H1 (cell line): ENCODE data around the gene MATN4. TPM values are rescaled to one million over a fixed set of nuclear protein-coding genes. Genes with fewer than 3 reads are reported as not detected.

ENCODE experiments used
- CTCF ChIA-PET: fragments of 300-600 bp; sonication (Branson Sonifier 250); formaldehyde crosslinking; loops from one replicate; lab custom pipeline; 2021; ENCODE audit not compliant: partially characterized antibody; lab: Charles Lee
- POLR2A ChIA-PET: fragments of 300-600 bp; sonication (Branson Sonifier 250); formaldehyde crosslinking; loops from one replicate; lab custom pipeline; 2021; ENCODE audit warnings: inconsistent platforms; ENCODE audit not compliant: partially characterized antibody; lab: Charles Lee
- DNase-seq, 2 experiments: peaks; one replicate each; pipeline versions ENCODE4 v3.0.0 to v3.0.0-alpha.2; 2010 to 2022; ENCODE audit warnings: low spot score in 2 of 2, low read depth in 1 of 2, mixed read lengths in 1 of 2
- FAIRE-seq: peaks from 2 replicates; lab custom pipeline; 2011; peaks lifted over from hg19 to GRCh38; lab: Jason Lieb, UNC
- H2AFZ ChIP-seq: 2 replicates; pipeline ENCODE4 v1.8.1; 2012; ENCODE audit warnings: low read length, inconsistent platforms
- H2AK5ac ChIP-seq: 2 replicates; pipeline ENCODE4 v1.6.1; 2013; ENCODE audit warnings: low read depth, low read length
- H2BK120ac ChIP-seq: replicated peaks from 2 replicates; pipeline ENCODE3; 2013; ENCODE audit warnings: low read depth, low read length, inconsistent platforms
- H2BK12ac ChIP-seq: 2 replicates; pipeline ENCODE4 v1.6.1; 2013; ENCODE audit warnings: low read depth, low read length
- H2BK15ac ChIP-seq: 2 replicates; pipeline ENCODE4 v1.6.1; 2013; ENCODE audit warnings: low read length
- H2BK20ac ChIP-seq: 2 replicates; pipeline ENCODE4 v1.6.1; 2013; ENCODE audit warnings: low read length
- H2BK5ac ChIP-seq: 2 replicates; pipeline ENCODE4 v1.6.1; 2013; ENCODE audit warnings: low read depth, low read length
- H3K14ac ChIP-seq: 2 replicates; pipeline ENCODE4 v1.6.1; 2013; ENCODE audit warnings: inconsistent platforms; ENCODE audit not compliant: insufficient read length
- H3K18ac ChIP-seq: 2 replicates; pipeline ENCODE4 v1.6.1; 2013; ENCODE audit warnings: low read length; ENCODE audit errors: extremely low read depth
- H3K23ac ChIP-seq: 2 replicates; pipeline ENCODE4 v1.6.1; 2013; ENCODE audit warnings: inconsistent platforms; ENCODE audit not compliant: insufficient read length
- H3K23me2 ChIP-seq: 2 replicates; pipeline ENCODE4 v1.6.1; 2013; ENCODE audit warnings: low read depth, low read length
- H3K27ac ChIP-seq: 2 replicates; pipeline ENCODE4 v1.6.1; 2011; ENCODE audit warnings: low read depth, low read length, inconsistent platforms
- H3K27me3 ChIP-seq, 4 experiments: replicated peaks in 1 of 4; 1 replicate in 1 of 4; 2 replicates in 3 of 4; pipeline versions ENCODE4 v1.6.1 to v1.8.1; 2011 to 2013; ENCODE audit warnings: low read length in 3 of 4, mild to moderate bottlenecking in 3 of 4, inconsistent platforms in 2 of 4, mixed read lengths in 2 of 4, moderate library complexity in 1 of 4; ENCODE audit not compliant: control insufficient read depth in 3 of 4, insufficient read depth in 3 of 4; ENCODE audit errors: extremely low read depth in 1 of 4
- H3K36me3 ChIP-seq, 4 experiments: 2 replicates each; pipeline versions ENCODE4 v1.6.1 to v1.8.1; 2011 to 2013; ENCODE audit warnings: mild to moderate bottlenecking in 4 of 4, low read length in 3 of 4, moderate library complexity in 2 of 4, control low read depth in 1 of 4, inconsistent platforms in 1 of 4; ENCODE audit not compliant: insufficient read depth in 4 of 4, control insufficient read depth in 2 of 4
- H3K4ac ChIP-seq: replicated peaks from 2 replicates; pipeline ENCODE3; 2013; ENCODE audit warnings: low read length, low read depth, mixed read lengths, inconsistent platforms; ENCODE audit not compliant: insufficient read length
- H3K4me1 ChIP-seq, 4 experiments: replicated peaks in 1 of 4; 1 replicate in 1 of 4; 2 replicates in 3 of 4; pipeline versions ENCODE4 v1.6.1 to v1.8.1; 2011 to 2013; ENCODE audit warnings: low read length in 3 of 4, inconsistent platforms in 2 of 4, mixed read lengths in 1 of 4; ENCODE audit not compliant: insufficient read depth in 4 of 4, control insufficient read depth in 3 of 4
- H3K4me2 ChIP-seq, 2 experiments: 2 replicates each; pipeline versions ENCODE4 v1.6.1 to v1.8.1; 2011 to 2013; ENCODE audit warnings: low read depth in 2 of 2, low read length in 2 of 2, control low read depth in 1 of 2, inconsistent platforms in 1 of 2, mild to moderate bottlenecking in 1 of 2; ENCODE audit not compliant: insufficient read depth in 1 of 2
- H3K4me3 ChIP-seq, 4 experiments: fragments of 200-600, 300-600 bp in 1 of 4; sonication (generic), shearing (Covaris generic), sonication (Bioruptor Twin) in 1 of 4; 2 replicates each; pipeline versions ENCODE4 v1.5.1 to v1.8.1; 2011 to 2016; ENCODE audit warnings: low read length in 4 of 4, low read depth in 3 of 4, control low read depth in 2 of 4, inconsistent platforms in 2 of 4, mild to moderate bottlenecking in 2 of 4, mixed read lengths in 1 of 4, moderate library complexity in 1 of 4; ENCODE audit not compliant: insufficient read depth in 2 of 4; ENCODE audit errors: extremely low read depth in 1 of 4
- H3K56ac ChIP-seq: replicated peaks from 2 replicates; pipeline ENCODE3; 2013; ENCODE audit warnings: low read depth, mild to moderate bottlenecking, mixed read lengths, low read length, inconsistent platforms; ENCODE audit not compliant: insufficient read length
- H3K79me1 ChIP-seq: 2 replicates; pipeline ENCODE4 v1.6.1; 2013; ENCODE audit warnings: low read depth, low read length, control low read depth
- H3K79me2 ChIP-seq, 2 experiments: 2 replicates each; pipeline versions ENCODE4 v1.6.1 to v1.8.1; 2012 to 2013; ENCODE audit warnings: low read length in 2 of 2, mild to moderate bottlenecking in 2 of 2, inconsistent platforms in 1 of 2; ENCODE audit not compliant: insufficient read depth in 2 of 2, control insufficient read depth in 1 of 2
- H3K9ac ChIP-seq, 4 experiments: replicated peaks in 1 of 4; 1 replicate in 1 of 4; 2 replicates in 3 of 4; pipeline versions ENCODE4 v1.6.1 to v1.8.1; 2011 to 2013; ENCODE audit warnings: low read depth in 3 of 4, low read length in 3 of 4, control low read depth in 2 of 4, mild to moderate bottlenecking in 2 of 4, moderate library complexity in 2 of 4, inconsistent platforms in 1 of 4; ENCODE audit errors: extremely low read depth in 1 of 4
- H3K9me3 ChIP-seq, 2 experiments: 2 replicates each; pipeline versions ENCODE4 v1.6.1 to v1.8.1; 2012 to 2013; ENCODE audit warnings: mild to moderate bottlenecking in 2 of 2, moderate library complexity in 2 of 2, control low read depth in 1 of 2, inconsistent platforms in 1 of 2, low read depth in 1 of 2, low read length in 1 of 2, mixed read lengths in 1 of 2; ENCODE audit not compliant: insufficient read depth in 2 of 2
- H4K20me1 ChIP-seq, 2 experiments: replicated peaks in 1 of 2; 2 replicates each; pipeline versions ENCODE3 to v1.8.1; 2011 to 2013; ENCODE audit warnings: inconsistent platforms in 2 of 2, low read length in 2 of 2, mild to moderate bottlenecking in 1 of 2; ENCODE audit not compliant: insufficient read depth in 2 of 2, control insufficient read depth in 1 of 2
- H4K5ac ChIP-seq: 2 replicates; pipeline ENCODE4 v1.6.1; 2013; ENCODE audit warnings: low read length, low read depth, mixed read lengths, inconsistent platforms; ENCODE audit not compliant: insufficient read length
- H4K8ac ChIP-seq: 2 replicates; pipeline ENCODE4 v1.8.0; 2013; ENCODE audit warnings: mild to moderate bottlenecking, moderate library complexity, low read length, inconsistent platforms; ENCODE audit not compliant: insufficient read depth; ENCODE audit errors: extremely low read depth
- H4K91ac ChIP-seq: replicated peaks from 2 replicates; pipeline ENCODE3; 2013; ENCODE audit warnings: low read length, mixed read lengths, inconsistent platforms; ENCODE audit not compliant: insufficient read length
- CBX5 ChIP-seq: fragments of 300-800, 300-1000 bp; sonication (generic); IDR thresholded peaks from 2 replicates; pipeline ENCODE4 v1.7.1; 2016; ENCODE audit warnings: antibody characterized with exemption, low read length, low read depth
- CTBP2 ChIP-seq: IDR thresholded peaks from 2 replicates; pipeline ENCODE4 v1.7.0; 2011; ENCODE audit warnings: borderline replicate concordance, mild to moderate bottlenecking, moderate library complexity, mixed read lengths, low read length; ENCODE audit not compliant: insufficient read depth, insufficient read length
- EP300 ChIP-seq, 2 experiments: IDR thresholded peaks; 1 replicate in 1 of 2; 2 replicates in 1 of 2; pipeline ENCODE4 v1.6.1; 2011 to 2012; ENCODE audit warnings: low read depth in 2 of 2, low read length in 2 of 2, mild to moderate bottlenecking in 2 of 2, borderline replicate concordance in 1 of 2, inconsistent platforms in 1 of 2, moderate library complexity in 1 of 2
- GTF2F1 ChIP-seq: IDR thresholded peaks from 2 replicates; pipeline ENCODE4 v1.6.1; 2012; ENCODE audit warnings: low read depth, low read length, improper control_type of control experiment, borderline replicate concordance
- POLR2A ChIP-seq, 2 experiments: IDR thresholded peaks; 1 replicate in 1 of 2; 2 replicates in 1 of 2; pipeline ENCODE4 v1.6.1; 2011; ENCODE audit warnings: low read depth in 2 of 2, low read length in 2 of 2, mild to moderate bottlenecking in 2 of 2; ENCODE audit errors: control extremely low read depth in 1 of 2
- SIN3A ChIP-seq, 2 experiments: IDR thresholded peaks in 1 of 2; conservative IDR thresholded peaks in 1 of 2; 2 replicates each; pipeline ENCODE4 v1.6.1; 2011 to 2012; ENCODE audit warnings: low read length in 2 of 2, improper control_type of control experiment in 1 of 2, low read depth in 1 of 2, mild to moderate bottlenecking in 1 of 2
- TAF7 ChIP-seq: optimal IDR thresholded peaks from 2 replicates; pipeline ENCODE3; 2011; ENCODE audit warnings: low read depth, mild to moderate bottlenecking, inconsistent platforms, low read length, moderate library complexity, borderline replicate concordance
- YY1 ChIP-seq: IDR thresholded peaks from 2 replicates; pipeline ENCODE4 v1.6.1; 2011; ENCODE audit warnings: low read depth, mild to moderate bottlenecking, low read length
- ZNF274 ChIP-seq: IDR thresholded peaks from 2 replicates; pipeline ENCODE4 v1.7.0; 2012; ENCODE audit warnings: low read length, borderline replicate concordance; ENCODE audit errors: extremely low read depth
- WGBS, 2 experiments: shearing (Covaris generic) in 1 of 2; methylation state at CpG; one replicate each; pipeline versions ENCODE4 v1.1.6 to v1.1.7; 2013 to 2015; ENCODE audit warnings: low lambda C conversion rate in 2 of 2, mixed read lengths in 2 of 2, inconsistent platforms in 1 of 2, low coverage in 1 of 2, missing lambda C conversion rate in 1 of 2; ENCODE audit not compliant: insufficient replicate concordance in 2 of 2, insufficient coverage in 1 of 2, insufficient read length in 1 of 2; ENCODE audit errors: extremely low coverage in 1 of 2, missing lambda C conversion rate in 1 of 2; 5-methylcytosine and 5-hydroxymethylcytosine counted together
- polyA plus RNA-seq, 7 experiments: library from polyadenylated mRNA; depleted of rRNA in 3 of 7; stranded (reverse) in 5 of 7; unstranded in 2 of 7; fragments of >200 nt in 5 of 7; fragments of 200-250 nt in 2 of 7; gene quantifications; 1 replicate in 5 of 7; 2 replicates in 1 of 7; 4 replicates in 1 of 7; pipeline versions ENCODE4 v1.2.1 to v1.2.3, GENCODE V29; 2011 to 2013; ENCODE audit warnings: missing spikeins in 2 of 7, mixed read lengths in 2 of 7
- total RNA-seq: library from RNA; stranded (reverse); fragmentation: NEBNext Ultra II Directional; extraction: Animal tissue kit (Norgen Biotek cat#: 25700); gene quantifications from 2 replicates; pipeline ENCODE4 v1.2.1, GENCODE V29; 2021

Gene MATN4
- total and polyA plus RNA-seq, 2 of the 8 experiments (the other 6 are each of a cell fraction or from before 2014, with no cell fraction given), result 2.1 to 4.4 TPM

DNA sequence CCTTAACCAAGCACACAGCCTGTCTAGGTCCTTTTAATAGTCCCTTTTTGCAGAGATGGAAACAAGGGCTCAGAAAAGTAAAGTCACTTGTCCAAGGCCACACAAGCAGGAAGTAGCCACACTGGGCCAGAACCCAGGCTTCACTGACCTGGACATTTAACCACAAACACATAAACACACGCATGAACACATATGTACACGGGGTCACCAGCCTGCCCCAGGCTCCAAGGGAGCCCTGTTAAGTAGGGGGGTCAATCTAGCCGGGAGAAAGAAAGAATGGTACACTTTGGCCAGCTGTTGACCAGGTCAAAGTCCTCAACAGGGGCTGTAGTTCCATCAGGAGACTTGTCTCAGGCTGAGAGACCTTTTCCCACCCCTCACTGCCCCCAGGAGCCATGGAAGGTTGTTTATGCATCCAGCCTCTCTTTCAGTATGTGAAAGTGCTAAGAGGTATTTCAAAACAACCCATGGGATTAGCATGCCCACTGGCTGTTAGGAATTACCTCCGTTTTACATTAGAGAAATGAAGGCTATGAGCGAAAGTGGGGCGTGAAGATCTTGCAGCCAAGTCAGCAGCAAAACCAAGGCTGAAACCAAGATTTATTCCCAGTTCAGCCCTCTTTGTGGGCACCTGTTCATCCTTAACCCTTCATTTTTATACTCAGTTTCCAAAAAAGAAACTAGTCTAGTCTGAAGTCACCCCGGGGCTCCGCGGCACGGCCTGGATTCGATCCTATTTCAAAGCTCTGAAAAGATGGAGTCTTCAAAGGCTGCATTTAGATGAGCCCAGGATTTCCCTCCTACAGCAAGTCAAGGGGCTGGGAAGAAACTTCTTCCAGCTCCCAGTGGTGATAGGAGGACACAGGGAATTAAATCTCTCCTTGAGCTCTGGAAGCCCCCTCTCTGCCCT is 30.3 kb upstream of the MATN4 start:
- Histone ChIP-seq H3K9me3 (no peaks in the 10 kb centered on the region), H4K5ac (no peak overlapping the region), H3K4me1 (peaks cover 18 to 51% (median 34%) of the 10 kb centered on the region in 4 experiments), H2AK5ac (peak overlapping the region; percentile 65; the same call in 1 of the 2 replicates), H3K18ac (peak overlapping the region; percentile 44), H3K79me2 (peaks cover 0 to 74% of the 10 kb centered on the region in 2 experiments; a peak in 3 of 4 replicates), H3K27me3 (no peaks in the 10 kb centered on the region), H4K20me1 (peaks cover 0 to 2% of the 10 kb centered on the region in 2 experiments), H2BK120ac (peak overlapping the region; percentile 44), H3K23ac (no peak overlapping the region), H2BK15ac (peak overlapping the region; percentile 90), H3K14ac (no peak overlapping the region), H3K23me2 (no peaks in the 10 kb centered on the region), H3K4ac (no peak overlapping the region), H4K8ac (no peak overlapping the region), H3K36me3 (peaks cover 0 to 6% (median 0%) of the 10 kb centered on the region in 4 experiments; a peak in 3 of 8 replicates), H2AFZ (no peak overlapping the region), H3K27ac (peak overlapping the region; percentile 30; the same call in 1 of the 2 replicates), H2BK5ac (peak overlapping the region; percentile 56; the same call in 1 of the 2 replicates), H2BK20ac (0 out of 2 replicates have a peak overlapping the region, but pooled peaks have one; percentile 69), H3K9ac (no peak overlapping the region), H3K4me2 (peak overlapping the region; percentile 15 to 29; a peak in 2 of 4 replicates), H2BK12ac (peak overlapping the region; percentile 63; the same call in 1 of the 2 replicates), H3K4me3 (no peak overlapping the region), H3K79me1 (peaks cover 24% of the 10 kb centered on the region), H4K91ac (no peak overlapping the region), H3K56ac (no peak overlapping the region)
- CTCF ChIA-PET, result interaction anchor here (0.7 to 5.0 kb wide), 6 partner anchors 15 to 35 kb away, joined by 3 to 44 read pairs (median 4); partner anchors contain the start of gene SYS1
- WGBS, 2 experiments, result 77% methylated on average over 11 of the region's 11 CpGs; no CpG with 5 or more reads in 1 of the 2 experiments
- TF ChIP-seq CTBP2 (no peak), SIN3A (conservative IDR thresholded peaks at IDR 0.05 in 1 of 2, IDR thresholded peaks at IDR 0.05 in 1 of 2; ENCODE audit: low read depth in 1 of 2, low read length in 2 of 2) (no peak), CBX5 (no peak), YY1 (no peak), EP300 (IDR thresholded peaks at IDR 0.05; ENCODE audit: borderline replicate concordance in 1 of 2, low read depth in 2 of 2, low read length in 2 of 2) (no peak), ZNF274 (no peak), POLR2A (IDR thresholded peaks at IDR 0.05; ENCODE audit: control extremely low read depth in 1 of 2, low read depth in 2 of 2, low read length in 2 of 2) (no peak), TAF7 (no peak), GTF2F1 (no peak)
- POLR2A ChIA-PET, result interaction anchor here (0.8 to 8.1 kb wide), 9 partner anchors 10 to 78 kb away, joined by 3 to 60 read pairs (median 4); partner anchors contain the start of genes DBNDD2, PIGT and SDC4
- no peak for FAIRE-seq
- no peak for DNase-seq
